Non-pigmented ciliary epithelial cell (primary cell): ENCODE data around the gene NOP53.

Experiments used
- DNase-seq: peaks from one replicate; pipeline ENCODE4 v3.0.0-alpha.2; 2010; ENCODE audit warnings: low read depth

Gene NOP53

DNA sequence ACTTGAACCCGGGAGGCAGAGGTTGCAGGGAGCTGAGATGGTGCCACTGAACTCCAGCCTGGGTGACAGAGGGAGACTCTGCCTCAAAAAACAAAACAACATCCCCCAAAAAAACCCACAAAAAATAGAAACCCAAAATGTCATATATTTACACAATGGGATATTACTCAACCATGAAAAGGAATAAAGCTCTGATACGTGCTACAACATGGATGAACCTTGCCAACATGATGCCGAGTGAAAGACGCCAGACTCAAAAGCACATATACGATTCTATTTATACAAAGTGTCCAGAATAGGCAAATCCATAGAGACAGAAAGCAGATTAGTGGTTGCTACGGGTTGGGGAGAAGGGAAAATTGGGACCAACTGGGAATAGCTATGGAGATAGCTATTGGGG is 61.1 kb downstream of the NOP53 start:
- DNase-seq: no peak
